ENCODE measurements around the gene SLAMF9.

DNA sequence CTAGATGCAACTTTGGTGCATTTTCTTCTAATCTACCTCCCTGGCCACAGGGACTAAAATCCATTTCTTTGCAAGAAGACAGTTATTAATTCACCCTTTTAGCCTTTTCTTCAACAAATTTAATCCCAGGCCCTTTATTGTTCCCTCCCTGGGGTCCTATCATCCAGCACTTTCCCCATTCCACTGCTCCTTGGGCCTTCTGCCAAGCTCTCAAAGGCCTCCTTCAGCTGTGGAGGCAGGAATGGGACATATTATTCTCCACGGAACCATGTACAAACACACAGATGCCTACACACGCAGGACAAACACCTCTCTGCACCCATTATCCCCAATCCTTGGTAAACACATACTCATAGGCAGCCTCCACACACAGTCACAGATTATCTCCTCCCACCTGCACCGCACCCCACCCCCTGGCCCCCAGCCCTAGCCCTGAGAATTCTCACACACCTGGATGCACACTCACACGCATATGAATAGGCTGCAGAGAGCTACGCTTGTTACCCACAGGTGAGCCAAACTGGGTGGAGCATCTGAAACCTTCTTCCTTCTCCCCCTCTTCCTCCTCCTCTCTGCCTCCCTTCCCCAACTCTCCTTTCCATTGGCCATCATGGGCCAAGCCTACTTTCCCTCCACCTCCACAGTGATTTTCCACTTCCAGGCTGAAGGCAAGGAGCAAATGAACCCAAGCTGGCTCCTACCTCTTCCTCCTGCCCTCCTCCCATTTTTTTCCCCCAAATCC is 40.4 kb downstream of the SLAMF9 start:
- TF ChIP-seq, protein P1, sequence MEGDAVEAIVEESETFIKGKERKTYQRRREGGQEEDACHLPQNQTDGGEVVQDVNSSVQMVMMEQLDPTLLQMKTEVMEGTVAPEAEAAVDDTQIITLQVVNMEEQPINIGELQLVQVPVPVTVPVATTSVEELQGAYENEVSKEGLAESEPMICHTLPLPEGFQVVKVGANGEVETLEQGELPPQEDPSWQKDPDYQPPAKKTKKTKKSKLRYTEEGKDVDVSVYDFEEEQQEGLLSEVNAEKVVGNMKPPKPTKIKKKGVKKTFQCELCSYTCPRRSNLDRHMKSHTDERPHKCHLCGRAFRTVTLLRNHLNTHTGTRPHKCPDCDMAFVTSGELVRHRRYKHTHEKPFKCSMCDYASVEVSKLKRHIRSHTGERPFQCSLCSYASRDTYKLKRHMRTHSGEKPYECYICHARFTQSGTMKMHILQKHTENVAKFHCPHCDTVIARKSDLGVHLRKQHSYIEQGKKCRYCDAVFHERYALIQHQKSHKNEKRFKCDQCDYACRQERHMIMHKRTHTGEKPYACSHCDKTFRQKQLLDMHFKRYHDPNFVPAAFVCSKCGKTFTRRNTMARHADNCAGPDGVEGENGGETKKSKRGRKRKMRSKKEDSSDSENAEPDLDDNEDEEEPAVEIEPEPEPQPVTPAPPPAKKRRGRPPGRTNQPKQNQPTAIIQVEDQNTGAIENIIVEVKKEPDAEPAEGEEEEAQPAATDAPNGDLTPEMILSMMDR (IDR thresholded peaks at IDR 0.05) = no peak
- no peak for TF ChIP-seq POLR2AphosphoS5 (IDR thresholded peaks at IDR 0.05; ENCODE audit: low read depth, low read length)
- TF ChIP-seq, protein P2, sequence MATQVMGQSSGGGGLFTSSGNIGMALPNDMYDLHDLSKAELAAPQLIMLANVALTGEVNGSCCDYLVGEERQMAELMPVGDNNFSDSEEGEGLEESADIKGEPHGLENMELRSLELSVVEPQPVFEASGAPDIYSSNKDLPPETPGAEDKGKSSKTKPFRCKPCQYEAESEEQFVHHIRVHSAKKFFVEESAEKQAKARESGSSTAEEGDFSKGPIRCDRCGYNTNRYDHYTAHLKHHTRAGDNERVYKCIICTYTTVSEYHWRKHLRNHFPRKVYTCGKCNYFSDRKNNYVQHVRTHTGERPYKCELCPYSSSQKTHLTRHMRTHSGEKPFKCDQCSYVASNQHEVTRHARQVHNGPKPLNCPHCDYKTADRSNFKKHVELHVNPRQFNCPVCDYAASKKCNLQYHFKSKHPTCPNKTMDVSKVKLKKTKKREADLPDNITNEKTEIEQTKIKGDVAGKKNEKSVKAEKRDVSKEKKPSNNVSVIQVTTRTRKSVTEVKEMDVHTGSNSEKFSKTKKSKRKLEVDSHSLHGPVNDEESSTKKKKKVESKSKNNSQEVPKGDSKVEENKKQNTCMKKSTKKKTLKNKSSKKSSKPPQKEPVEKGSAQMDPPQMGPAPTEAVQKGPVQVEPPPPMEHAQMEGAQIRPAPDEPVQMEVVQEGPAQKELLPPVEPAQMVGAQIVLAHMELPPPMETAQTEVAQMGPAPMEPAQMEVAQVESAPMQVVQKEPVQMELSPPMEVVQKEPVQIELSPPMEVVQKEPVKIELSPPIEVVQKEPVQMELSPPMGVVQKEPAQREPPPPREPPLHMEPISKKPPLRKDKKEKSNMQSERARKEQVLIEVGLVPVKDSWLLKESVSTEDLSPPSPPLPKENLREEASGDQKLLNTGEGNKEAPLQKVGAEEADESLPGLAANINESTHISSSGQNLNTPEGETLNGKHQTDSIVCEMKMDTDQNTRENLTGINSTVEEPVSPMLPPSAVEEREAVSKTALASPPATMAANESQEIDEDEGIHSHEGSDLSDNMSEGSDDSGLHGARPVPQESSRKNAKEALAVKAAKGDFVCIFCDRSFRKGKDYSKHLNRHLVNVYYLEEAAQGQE (IDR thresholded peaks at IDR 0.05; ENCODE audit: insufficient read depth in 1 of 2, low read depth in 2 of 2, low read length in 1 of 2) = no peak
